Body of pancreas (tissue), 4 donors: ENCODE measurements around the gene TSHR.

Experiments used
- CTCF ChIP-seq, 7 experiments: fragments of 450-650 bp in 4 of 7; fragments of 200-600 bp in 3 of 7; sonication (generic) in 3 of 7; IDR thresholded peaks; one replicate each; pipeline ENCODE4 v1.5.1; 2016 to 2019; ENCODE audit warnings: antibody characterized with exemption in 7 of 7
- POLR2A ChIP-seq, 3 donors: fragments of 450-650 bp; IDR thresholded peaks; one replicate each; pipeline ENCODE4 v1.6.1; 2016; ENCODE audit warnings: antibody characterized with exemption in 3 of 3, mild to moderate bottlenecking in 2 of 3

GRCh38 chr14:81062380-81062779 is 107.0 kb downstream of the TSHR start:
- no peak for TF ChIP-seq CTCF (IDR thresholded peaks at IDR 0.05)
- TF ChIP-seq POLR2A (IDR thresholded peaks at IDR 0.05): no peak
